ENCODE measurements around the gene COL27A1.

- TF ChIP-seq ZNF8 (CRISPR knock-in tag; IDR thresholded peaks at IDR 0.05) (no peak), PATZ1 (CRISPR knock-in tag; IDR thresholded peaks at IDR 0.05; ENCODE audit: borderline replicate concordance) (no peak), ARNTL (CRISPR knock-in tag; IDR thresholded peaks at IDR 0.05; ENCODE audit: borderline replicate concordance, low read depth) (no peak), PPARA (CRISPR knock-in tag; IDR thresholded peaks at IDR 0.05; ENCODE audit: borderline replicate concordance) (no peak), ESRRG (CRISPR knock-in tag; IDR thresholded peaks at IDR 0.05) (no peak), ZNF565 (CRISPR knock-in tag; conservative IDR thresholded peaks at IDR 0.05; ENCODE audit: low read depth) (no peak), ZFP30 (CRISPR knock-in tag; IDR thresholded peaks at IDR 0.05) (no peak), ZFP3 (CRISPR knock-in tag; IDR thresholded peaks at IDR 0.05) (no peak), RARB (CRISPR knock-in tag; IDR thresholded peaks at IDR 0.05) (no peak)
- TF ChIP-seq, protein P1, sequence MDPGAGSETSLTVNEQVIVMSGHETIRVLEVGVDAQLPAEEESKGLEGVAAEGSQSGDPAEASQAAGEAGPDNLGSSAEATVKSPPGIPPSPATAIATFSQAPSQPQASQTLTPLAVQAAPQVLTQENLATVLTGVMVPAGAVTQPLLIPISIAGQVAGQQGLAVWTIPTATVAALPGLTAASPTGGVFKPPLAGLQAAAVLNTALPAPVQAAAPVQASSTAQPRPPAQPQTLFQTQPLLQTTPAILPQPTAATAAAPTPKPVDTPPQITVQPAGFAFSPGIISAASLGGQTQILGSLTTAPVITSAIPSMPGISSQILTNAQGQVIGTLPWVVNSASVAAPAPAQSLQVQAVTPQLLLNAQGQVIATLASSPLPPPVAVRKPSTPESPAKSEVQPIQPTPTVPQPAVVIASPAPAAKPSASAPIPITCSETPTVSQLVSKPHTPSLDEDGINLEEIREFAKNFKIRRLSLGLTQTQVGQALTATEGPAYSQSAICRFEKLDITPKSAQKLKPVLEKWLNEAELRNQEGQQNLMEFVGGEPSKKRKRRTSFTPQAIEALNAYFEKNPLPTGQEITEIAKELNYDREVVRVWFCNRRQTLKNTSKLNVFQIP (CRISPR knock-in tag; IDR thresholded peaks at IDR 0.05; ENCODE audit: borderline replicate concordance, low read depth): no peak
These were observed 8.6 kb upstream of the COL27A1 start for GRCh38 chr9:114146735-114147134.
